Fibroblast of villous mesenchyme (primary cell): Measurements from ENCODE around the gene ALAS1. TPM values are rescaled to one million over a fixed set of nuclear protein-coding genes. Genes with fewer than 3 reads are reported as not detected.

Experiments
- DNase-seq: peaks from one replicate; pipeline ENCODE4 v3.0.0-alpha.2; 2010; ENCODE audit warnings: low read depth
- H3K4me3 ChIP-seq: 2 replicates; pipeline ENCODE4 v1.5.1; 2011; ENCODE audit warnings: low read depth, mild to moderate bottlenecking, low read length
- CTCF ChIP-seq: IDR thresholded peaks from 2 replicates; pipeline ENCODE4 v1.5.1; 2012; ENCODE audit warnings: low read depth, mild to moderate bottlenecking, low read length; ENCODE audit not compliant: insufficient read depth
- total RNA-seq: library from RNA; depleted of rRNA; stranded (reverse); fragments of >200 nt; gene quantifications from 2 replicates; pipeline ENCODE4 v1.2.3, GENCODE V29; 2012

Gene ALAS1
- total RNA-seq, 1 donor = 52.2 TPM

GRCh38 chr3:52257911-52258310 lies 60.0 kb downstream of the ALAS1 start:
- H3K4me3 ChIP-seq = no peak overlapping the region
- TF ChIP-seq CTCF = no peak
- peak; percentile 50 for DNase-seq

- no peak overlapping the region for H3K4me3 ChIP-seq
- TF ChIP-seq CTCF = no peak
- DNase-seq = no peak
These were observed 61.1 kb downstream of the ALAS1 start for GRCh38 chr3:52259035-52259434.

GRCh38 chr3:52259448-52259847 lies 61.5 kb downstream of the ALAS1 start:
- TF ChIP-seq CTCF = no peak
- H3K4me3 ChIP-seq = no peak overlapping the region

GRCh38 chr3:52262447-52262846 lies 64.5 kb downstream of the ALAS1 start:
- H3K4me3 ChIP-seq = no peak overlapping the region
- TF ChIP-seq CTCF = no peak
- DNase-seq = no peak

More at GRCh38 chr3:52259448-52259847, 61.5 kb downstream of the ALAS1 start:
- no peak for DNase-seq

Other genes with a start within 250 kb of the ALAS1 start
- gene GPR62, start 242.8 kb upstream of the ALAS1 start, total RNA-seq = under 0.01 TPM in 1 of 2 replicates, not detected in the other
- 29.4 and 42.2 TPM in 2 replicates for gene PCBP4, start 230.7 kb upstream of the ALAS1 start, total RNA-seq
- 18.0 and 19.9 TPM in 2 replicates for gene ABHD14B, start 224.1 kb upstream of the ALAS1 start, total RNA-seq
- gene ABHD14A, start 223.1 kb upstream of the ALAS1 start, total RNA-seq = 5.2 and 7.1 TPM in 2 replicates
- gene ACY1, start 214.6 kb upstream of the ALAS1 start, total RNA-seq = 23.3 and 37.7 TPM in 2 replicates
- gene RPL29, start 202.3 kb upstream of the ALAS1 start, total RNA-seq = 617 and 759 TPM in 2 replicates
- 20.9 and 21.2 TPM in 2 replicates for gene DUSP7, start 141.6 kb upstream of the ALAS1 start, total RNA-seq
- 5.6 and 6.1 TPM in 2 replicates for gene POC1A, start 43.7 kb upstream of the ALAS1 start, total RNA-seq
- not detected in 2 replicates for gene TLR9, start 27.5 kb downstream of the ALAS1 start, total RNA-seq
- gene TWF2, start 41.0 kb downstream of the ALAS1 start, total RNA-seq = 75.6 and 130 TPM in 2 replicates
- gene PPM1M, start 47.6 kb downstream of the ALAS1 start, total RNA-seq = 19.0 and 20.3 TPM in 2 replicates
- gene WDR82, start 80.5 kb downstream of the ALAS1 start, total RNA-seq = 51.2 and 68.2 TPM in 2 replicates
- 6.9 and 13.5 TPM in 2 replicates for gene GLYCTK, start 89.7 kb downstream of the ALAS1 start, total RNA-seq
- gene DNAH1, start 118.2 kb downstream of the ALAS1 start, total RNA-seq = 4.7 and 4.8 TPM in 2 replicates
- 69.9 and 70.0 TPM in 2 replicates for gene BAP1, start 211.8 kb downstream of the ALAS1 start, total RNA-seq
- 3.5 and 6.1 TPM in 2 replicates for gene PHF7, start 212.5 kb downstream of the ALAS1 start, total RNA-seq
- gene SEMA3G, start 246.9 kb downstream of the ALAS1 start, total RNA-seq = 0.32 TPM in 1 of 2 replicates, not detected in the other